Jurkat, Clone E6-1 (cell line): Measurements from ENCODE around the gene KIF3B. TPM values are rescaled to one million over a fixed set of nuclear protein-coding genes. Genes with fewer than 3 reads are reported as not detected.

Experiments
- DNase-seq: peaks from one replicate; pipeline ENCODE4 v3.0.0-alpha.2; 2011; ENCODE audit warnings: low read depth, low spot score
- H3K4me3 ChIP-seq: 2 replicates; pipeline ENCODE4 v1.5.1; 2011; ENCODE audit warnings: mild to moderate bottlenecking, low read length, control low read depth, moderate library complexity
- polyA plus RNA-seq: library from polyadenylated mRNA; unstranded; fragments of >200 nt; gene quantifications from one replicate; pipeline ENCODE4 v1.2.1, GENCODE V29; 2012; ENCODE audit warnings: missing spikeins; ENCODE audit not compliant: insufficient read length, insufficient read depth

Gene KIF3B
- 7.7 TPM for polyA plus RNA-seq

DNA sequence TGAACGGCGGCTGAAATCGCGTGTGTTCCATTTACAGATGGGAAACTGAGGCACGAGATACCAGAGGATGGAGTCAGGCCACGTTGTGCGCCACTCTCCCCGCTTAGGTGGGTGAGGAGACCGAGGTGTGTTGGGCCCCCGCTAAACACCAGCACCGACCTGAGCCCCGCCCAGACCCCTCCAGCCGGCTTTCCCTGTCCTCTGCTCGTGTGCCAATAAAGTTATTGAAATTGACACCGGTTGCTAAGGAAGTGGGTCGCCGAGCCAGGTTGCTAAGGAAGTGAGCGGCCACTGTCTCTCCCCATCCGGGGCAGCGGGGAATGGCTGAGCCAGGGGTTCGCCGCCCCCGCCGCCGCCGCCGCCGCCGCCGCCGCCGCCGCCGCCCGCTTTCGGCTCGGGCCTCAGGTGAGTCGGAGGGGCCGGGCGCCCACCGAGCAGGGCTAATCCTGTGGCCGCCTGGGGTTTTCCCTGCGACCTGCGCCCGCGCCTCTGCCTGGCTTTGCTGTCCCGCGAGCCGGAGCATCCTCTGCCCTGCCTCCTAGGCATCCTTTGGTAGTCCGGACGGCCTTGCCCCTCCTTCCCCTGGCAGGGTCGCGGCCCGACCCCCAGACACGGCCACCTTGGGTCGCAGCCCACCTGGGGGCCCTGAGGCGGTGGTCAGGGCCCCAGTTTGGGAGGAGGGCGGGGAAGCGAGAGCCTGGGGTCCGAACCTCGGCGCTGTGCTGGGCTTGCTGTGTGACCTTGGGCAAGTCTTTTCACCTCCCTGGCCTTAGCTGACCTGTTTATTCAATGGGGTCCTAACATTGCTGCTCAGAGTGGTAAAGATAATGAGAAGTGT, at the start of gene KIF3B:
Gene KIF3B (plus strand): TSS at position 291 of the 838 bp plus-strand sequence. CDS start 32,127 bp downstream, outside the sequence.
- peak within 1 kb of the TSS; percentile 85 for H3K4me3 ChIP-seq
- peak; percentile 89 for DNase-seq

DNA sequence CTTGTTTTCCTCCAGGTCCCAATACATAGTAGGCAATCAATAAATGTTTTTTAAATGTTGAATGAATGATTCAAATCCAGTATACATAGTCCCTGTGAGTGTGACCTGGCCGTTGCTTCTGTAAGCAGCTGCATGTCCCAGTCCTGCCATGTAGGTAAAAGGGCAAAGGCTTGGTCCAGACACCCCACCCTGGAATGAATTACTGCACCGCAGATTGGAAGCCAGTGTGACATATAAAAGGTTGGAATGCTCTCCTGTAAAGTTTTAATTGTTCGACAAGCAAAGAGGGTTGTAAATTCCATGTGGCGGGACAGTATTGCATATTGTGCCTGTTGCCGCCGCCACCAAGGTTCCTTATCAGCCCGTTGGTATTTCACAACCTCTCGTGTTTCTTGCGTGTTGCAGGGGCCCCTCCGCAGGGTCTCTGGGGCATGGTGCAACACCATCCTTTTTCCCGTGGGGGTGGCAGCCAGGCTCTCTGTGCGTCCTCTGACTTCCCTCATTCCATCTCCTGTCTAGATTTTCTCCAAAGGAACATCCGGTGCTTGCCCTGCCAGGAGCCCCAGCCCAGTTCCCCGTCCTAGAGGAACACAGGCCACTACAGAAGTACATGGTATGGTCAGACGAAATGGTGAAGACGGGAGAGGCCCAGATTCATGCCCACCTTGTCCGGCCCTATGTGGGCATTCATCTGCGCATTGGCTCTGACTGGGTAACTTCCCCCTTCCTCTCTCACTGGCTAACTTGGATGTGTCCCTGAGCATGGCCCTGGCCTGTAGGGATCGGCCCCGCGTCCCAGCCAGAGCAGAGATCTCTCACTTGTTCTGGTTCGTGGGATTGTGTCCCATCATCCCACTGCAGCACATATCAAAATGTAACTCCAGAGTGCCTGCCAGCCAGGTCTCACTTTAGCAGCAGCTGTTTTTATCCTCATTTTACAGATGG, 49.4 kb upstream of the KIF3B start:
- H3K4me3 ChIP-seq: no peak overlapping the region
- DNase-seq: no peak

DNA sequence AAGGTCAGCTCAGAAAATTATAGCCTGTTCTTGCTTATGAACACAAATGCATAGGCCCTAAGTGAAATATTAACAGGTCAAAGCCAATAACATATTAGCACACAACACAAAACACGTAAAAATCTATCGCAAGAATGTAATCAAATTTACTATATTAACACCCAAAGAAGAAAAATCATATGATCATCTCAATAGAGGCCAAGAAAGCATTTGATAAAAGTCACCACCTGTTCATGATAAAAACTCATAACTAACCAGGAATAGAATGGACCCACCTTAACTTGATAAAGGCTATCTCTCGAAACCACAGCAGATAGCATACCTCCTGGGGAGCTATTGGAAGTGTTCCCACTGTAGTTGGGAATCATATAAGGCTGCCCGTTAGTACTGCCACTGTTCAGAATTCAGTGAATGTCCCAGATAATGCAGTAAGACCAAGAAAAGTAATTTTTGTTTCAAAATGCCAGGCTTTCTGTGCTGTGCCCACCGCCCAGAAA, 48.2 kb upstream of the KIF3B start:
- H3K4me3 ChIP-seq: no peak overlapping the region
- DNase-seq: no peak

DNA sequence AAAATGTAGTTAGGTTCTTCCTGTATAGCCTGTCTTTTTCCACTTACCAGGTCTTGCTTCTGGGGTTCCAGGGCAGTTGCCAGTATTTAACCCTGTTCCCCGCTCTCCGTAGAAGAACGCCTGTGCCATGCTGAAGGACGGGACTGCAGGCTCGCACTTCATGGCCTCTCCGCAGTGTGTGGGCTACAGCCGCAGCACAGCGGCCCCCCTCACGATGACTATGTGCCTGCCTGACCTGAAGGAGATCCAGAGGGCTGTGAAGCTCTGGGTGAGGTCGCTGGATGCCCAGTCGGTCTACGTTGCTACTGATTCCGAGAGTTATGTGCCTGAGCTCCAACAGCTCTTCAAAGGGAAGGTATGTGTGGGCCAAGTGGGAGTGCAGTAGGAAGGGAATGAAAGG, 46.7 kb upstream of the KIF3B start:
- no peak for DNase-seq
- no peak overlapping the region for H3K4me3 ChIP-seq

DNA sequence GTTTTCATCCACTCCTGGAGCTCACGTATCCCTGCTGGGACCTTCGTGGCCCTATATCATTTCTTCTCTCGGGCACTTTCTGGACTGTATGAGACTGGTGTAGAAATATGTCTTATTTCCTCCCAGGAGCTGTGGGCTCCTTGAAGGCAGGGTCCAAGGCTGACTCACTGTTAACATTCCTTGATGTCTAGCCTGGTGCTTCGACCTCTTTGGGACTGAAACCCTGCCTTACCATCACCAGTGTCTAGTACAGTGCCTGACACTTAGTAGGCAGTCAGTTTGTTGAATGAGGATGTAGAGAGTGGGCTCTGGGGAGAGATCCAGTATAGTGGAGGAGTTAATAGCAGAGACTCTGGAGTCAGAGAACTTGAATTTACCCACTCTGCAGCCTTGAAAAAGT, 46.2 kb upstream of the KIF3B start:
- DNase-seq: no peak
- no peak overlapping the region for H3K4me3 ChIP-seq

DNA sequence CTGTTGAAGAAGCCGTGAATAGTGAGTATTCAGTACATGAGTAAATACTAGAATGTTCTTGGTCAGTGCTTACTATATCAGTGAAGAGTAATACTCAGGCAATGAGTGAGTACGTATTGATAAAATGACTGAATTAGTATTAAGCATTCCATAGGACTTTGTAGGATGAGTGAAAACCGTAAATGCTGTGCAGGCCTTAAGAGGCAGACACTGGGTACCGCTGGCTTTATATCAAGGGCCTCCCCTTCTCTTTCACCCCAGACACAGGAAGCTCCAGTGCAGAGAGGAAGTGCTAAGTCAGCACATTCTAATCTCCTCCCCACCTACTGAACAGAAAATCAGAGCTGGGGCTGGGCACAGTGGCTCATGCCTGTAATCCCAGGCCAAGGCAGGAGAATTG, 45.6 kb upstream of the KIF3B start:
- no peak overlapping the region for H3K4me3 ChIP-seq
- DNase-seq: no peak

DNA sequence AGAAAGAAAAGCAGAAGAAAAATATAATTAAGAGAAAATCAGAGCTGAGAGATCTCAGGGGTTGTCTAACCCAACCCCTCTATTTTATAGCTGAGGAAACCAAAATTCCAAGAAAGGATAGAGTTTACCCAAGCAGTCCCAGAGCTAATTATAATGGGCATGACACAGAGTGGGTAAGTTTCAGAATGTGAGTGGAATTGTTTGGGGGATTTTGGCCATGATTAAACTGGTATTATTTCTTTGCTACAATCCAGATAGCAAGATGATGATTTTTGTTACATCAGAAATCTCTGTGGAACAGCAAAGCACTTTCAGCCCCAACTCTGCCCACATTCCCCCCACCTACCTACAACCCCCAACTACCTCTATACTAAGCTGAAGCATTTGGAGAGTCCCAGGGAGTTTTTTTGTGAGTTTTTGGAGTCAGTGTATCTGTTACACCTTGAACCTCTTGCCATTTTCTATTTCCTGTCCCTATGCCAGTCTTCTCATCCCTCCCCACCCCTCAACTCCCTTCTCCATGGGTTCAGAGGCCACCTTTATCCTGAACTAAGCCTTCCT, 45.0 kb upstream of the KIF3B start:
- no peak for DNase-seq
- H3K4me3 ChIP-seq: no peak overlapping the region

DNA sequence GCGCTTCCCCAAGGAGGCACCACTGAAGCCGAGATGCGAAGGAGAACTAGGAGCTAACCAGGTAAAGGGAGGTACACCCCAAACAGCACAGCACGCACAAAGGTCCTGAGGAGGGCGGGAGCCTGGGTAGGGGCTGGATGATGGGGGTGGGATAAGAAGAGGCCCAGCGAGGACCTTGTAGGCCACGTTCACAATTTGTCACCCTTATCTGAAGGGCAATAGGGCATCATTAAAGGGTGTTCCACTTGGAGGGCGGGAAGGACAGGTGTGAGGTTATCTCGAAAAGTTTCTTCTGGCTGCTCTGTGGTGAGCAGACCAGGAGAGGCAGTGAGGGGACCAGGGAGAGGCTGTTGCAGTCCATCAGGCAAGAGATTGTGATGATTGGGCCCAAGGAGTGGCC, 44.2 kb upstream of the KIF3B start:
- no peak overlapping the region for H3K4me3 ChIP-seq
- DNase-seq: no peak

DNA sequence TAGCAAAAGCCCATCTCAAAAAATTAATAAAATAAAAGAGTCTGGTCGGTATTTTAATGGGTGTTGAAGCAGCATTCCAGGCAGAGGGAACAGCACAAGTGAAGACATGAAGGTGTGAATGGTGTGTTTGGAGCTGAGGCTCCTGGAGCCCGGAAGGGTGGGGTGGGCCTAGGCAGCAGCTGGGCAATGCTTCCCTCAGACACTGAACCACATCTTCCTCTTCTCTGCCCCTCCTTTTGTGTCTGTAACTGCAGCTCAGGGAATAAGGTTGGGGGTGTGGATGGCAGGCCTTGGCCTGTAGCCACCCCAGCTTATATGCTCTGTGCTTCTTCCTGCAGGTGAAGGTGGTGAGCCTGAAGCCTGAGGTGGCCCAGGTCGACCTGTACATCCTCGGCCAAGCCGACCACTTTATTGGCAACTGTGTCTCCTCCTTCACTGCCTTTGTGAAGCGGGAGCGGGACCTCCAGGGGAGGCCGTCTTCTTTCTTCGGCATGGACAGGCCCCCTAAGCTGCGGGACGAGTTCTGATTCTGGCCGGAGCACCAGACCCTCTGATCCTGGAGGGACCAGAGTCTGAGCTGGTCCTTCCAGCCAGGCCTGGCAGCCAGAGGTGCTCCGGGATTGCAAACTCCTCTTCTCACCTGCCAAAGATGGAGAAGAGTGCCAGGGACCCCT, 43.2 kb upstream of the KIF3B start:
- H3K4me3 ChIP-seq: no peak overlapping the region
- DNase-seq: no peak

DNA sequence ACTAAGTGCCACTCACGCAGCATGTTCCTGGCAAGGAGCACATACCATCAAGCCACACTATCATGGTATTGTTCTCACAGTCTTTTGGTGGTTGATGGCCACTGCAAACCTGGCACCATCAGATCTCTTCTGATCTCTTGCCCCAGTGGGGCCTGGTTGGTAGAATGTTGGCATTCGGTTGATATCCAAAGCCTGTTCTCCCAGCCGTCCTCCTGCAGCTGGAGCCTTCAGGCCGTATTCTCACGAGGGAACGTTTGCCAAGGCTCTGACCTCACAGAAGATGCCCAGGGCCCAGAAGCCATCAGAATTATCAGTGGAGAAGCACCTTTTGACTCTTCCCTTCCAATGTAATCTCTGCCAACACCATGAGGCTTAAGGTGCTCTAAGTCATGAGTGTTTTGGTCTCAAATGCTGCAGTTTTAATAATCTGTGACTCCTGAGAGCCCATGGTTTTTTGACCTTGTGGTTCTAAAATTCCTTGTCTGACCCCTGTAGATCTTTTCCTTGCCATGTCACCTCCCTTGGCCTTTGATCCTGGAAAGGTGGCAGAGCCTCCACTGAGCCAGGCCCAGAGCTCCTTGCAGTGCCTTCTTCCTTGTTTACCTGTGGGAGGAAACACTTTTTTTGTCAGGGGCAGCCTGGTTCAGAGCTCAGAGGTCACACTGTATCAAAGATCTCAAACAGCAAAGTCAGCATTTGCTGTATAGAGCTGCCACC, 42.0 kb upstream of the KIF3B start:
- DNase-seq: no peak
- no peak overlapping the region for H3K4me3 ChIP-seq

DNA sequence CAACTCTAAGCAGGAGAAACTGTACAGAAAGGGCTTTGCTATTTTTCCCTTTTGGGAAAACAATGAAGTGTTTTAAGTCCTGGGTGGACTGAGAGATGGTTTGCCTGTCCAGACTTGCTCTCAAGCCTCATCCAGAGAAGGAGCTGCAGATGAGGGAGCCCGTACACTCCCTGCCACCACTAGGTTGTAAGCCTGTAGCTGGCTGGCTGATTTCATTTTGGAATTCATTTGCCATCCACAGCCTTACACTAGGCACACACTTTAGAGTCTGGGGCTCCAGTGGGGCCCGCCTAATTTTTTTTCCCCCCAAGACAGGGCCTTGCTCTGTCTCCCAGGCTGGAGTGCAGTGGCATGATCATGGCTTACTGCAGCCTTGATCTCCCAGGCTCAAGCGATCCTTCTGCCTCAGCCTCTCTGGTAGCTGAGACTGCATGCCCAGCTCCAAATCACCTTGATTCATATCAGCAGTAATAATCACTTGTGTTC, 41.4 kb upstream of the KIF3B start:
- H3K4me3 ChIP-seq: no peak overlapping the region
- DNase-seq: no peak

DNA sequence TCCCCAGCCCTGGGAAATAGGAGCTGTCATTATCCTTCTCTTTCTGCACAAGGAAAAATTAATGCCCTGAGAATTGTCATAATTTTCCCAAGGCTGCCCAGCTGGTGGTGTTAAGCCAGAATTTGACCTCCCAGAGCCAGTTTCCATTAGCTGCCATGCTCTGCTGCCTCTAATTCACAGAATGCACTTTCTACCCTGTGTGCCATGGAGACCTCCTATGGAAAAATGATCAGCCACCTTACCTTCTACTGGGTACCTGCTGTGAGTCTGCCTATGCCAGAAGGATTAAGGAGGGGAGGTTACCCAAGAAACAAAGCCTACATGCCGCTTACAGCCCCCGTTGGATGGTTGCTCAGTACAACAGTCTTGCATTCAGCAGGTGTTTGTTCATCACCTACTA, 40.6 kb upstream of the KIF3B start:
- H3K4me3 ChIP-seq: no peak overlapping the region
- DNase-seq: no peak

DNA sequence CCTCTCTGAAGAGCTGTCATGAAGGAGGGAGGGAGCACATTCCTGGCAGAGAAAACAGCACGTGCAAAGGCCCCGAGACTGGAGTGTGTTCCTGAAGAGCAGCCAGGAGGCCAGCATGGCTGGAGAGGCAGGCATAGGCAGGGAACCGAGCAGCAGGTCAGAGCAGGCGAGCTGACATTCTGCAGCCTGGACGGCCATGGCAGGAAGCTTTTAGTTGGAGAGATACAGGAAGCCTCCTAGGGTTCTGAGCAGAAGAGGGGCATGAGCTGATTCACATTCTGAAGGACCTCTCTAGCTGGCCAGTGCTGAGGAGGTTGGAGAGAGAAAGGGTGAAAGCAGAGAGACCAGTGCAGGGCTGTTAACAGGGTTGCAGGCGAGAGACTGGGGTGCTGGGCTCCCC, 40.0 kb upstream of the KIF3B start:
- DNase-seq: no peak
- no peak overlapping the region for H3K4me3 ChIP-seq

DNA sequence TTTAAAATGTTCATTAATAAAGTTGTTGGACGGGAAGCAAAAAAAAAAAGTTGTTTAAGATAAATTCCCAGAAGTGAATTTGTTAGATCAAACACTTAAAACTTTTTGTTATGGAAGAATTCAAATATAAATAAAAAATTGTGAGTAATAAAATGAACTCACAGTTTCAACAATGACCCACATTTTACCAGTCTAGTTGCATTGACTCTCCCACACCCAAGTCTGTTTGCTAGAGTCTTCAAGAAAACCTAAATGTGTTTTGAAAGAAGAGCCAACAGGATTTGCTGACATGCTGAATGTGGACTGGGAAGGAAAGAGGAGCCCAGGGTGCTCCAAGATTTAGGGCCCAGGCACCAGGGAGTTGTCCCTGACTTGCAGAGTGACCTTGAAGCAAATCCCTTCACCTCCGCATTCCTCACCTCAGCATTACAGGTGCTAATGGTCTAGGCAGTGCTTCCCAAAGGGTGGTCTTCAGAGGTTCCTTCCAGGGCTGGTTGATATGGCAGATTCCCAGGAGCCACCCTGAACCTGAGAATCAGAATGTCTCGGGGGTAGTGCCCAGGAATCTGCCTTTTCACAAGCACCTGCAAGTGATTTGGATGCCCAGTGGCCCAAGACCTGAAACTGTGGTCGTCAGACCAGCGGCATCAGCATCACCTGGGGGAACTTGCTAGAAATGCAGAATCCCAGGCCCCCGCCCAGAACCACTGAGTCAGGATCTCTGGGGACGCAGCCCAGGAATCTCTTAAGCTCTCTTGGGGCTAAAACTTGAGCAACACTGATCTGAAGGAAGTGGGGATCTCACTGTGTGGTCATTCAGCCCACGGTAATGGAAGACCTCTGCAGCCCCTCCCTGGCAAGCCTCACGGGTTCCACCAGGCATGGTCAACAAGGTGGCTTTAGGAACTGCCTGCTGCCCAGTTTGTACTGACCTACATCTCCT, 38.7 kb upstream of the KIF3B start:
- H3K4me3 ChIP-seq: no peak overlapping the region
- no peak for DNase-seq

DNA sequence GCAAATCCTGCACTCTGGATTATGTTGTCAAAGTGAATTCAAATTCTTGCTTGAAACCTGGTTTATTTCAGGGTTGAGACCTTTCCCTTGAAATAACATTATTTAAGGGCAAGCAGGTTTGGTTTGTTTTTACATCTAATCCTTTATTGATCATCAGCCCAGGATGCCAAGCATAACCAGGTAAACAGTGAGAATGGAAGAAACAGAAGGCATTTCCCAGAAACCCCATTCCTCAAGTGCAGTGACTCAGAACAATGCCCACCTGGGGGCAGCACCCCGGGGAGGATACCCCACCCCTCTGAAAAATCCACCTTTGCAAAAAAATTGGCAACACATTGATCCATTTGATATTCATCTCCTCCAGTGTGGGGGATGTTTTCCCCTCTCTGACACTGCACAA, 37.2 kb upstream of the KIF3B start:
- no peak overlapping the region for H3K4me3 ChIP-seq
- DNase-seq: no peak

DNA sequence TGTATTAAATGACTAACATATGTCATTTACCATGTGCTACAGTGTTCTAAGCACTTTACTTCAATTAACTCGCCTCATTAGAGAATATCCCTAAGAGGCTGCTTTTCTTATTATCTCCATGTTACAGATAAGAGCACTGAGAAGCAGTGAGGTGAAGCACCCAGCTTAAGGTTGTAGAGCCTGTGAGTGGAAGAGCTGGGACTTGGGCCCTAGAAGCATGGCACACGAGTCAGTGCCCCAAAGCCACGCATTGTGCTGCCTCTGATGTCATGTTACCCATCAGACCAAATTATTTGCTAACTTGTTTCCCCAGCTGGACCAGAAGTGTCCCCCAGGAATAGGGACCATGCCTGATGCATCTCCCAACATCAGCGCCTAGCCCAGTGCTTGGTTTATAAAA, 35.6 kb upstream of the KIF3B start:
- no peak overlapping the region for H3K4me3 ChIP-seq
- DNase-seq: no peak

DNA sequence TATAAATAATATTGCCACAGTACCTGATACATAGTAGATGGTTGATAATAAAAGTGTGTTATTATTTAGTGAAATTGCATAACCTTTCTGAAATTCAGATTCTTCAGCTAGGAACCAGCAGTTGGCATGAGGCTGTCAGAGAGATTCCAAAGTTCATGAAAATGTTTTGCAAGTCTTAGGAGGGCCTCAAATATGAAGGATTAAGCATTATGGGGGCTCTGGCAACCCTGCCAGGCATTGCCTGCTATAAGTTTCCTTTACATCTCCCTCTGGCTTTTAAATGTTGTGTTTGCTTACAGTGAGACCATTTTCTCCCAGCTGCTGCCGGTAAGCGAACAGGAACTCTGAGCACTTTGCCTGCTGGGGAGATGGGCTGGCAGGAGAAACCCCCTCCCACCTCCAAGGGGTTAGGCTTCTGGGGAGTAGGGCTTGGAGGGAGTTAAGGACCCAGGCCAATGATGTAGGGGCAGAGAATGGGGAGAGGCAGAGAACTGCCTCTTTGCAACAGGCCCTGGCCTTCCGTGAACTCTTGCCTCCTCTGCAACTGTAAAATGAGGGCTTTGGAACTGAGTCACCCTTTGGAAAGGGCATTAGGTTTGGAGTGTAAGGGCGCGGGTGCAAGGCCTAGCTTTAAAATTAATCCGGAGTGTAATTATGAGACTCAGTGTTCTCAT, 33.2 kb upstream of the KIF3B start:
- no peak for DNase-seq
- no peak overlapping the region for H3K4me3 ChIP-seq
